Activated CD8-positive, alpha-beta memory T cell treated with anti-CD3 and anti-CD28 coated beads, Interleukin-2, amount 50 U/mL, for 4 hours (primary cell): ENCODE results near the gene SLC39A10.
"Not testable (repeated sequence)": the region's sequence is repeated elsewhere in the genome, so short reads cannot be mapped to it uniquely, and the experiment has no call there.

Source experiments
- DNase-seq: peaks from one replicate; pipeline ENCODE4 v3.0.0-alpha.2; 2020

SLC39A10 gene

DNA sequence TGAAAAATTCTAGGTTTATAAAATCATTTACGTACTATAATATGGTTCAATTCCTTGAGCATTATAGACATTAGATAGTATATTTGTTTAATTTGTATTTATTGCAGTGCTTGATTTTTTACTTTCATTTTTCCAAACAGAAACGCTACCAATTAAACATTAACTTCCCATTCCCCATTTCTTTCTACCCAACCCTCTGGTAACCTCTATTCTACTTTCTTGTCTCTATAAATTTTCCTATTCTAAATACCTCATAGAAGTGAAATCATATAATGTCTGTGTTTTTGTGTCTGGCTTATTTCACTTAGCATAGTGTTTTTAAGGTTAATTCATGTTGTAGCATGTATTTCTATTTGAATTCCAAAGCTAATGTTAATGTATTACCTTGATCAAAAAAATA lies 11.6 kb upstream of the SLC39A10 start:
- no peak for DNase-seq

DNA sequence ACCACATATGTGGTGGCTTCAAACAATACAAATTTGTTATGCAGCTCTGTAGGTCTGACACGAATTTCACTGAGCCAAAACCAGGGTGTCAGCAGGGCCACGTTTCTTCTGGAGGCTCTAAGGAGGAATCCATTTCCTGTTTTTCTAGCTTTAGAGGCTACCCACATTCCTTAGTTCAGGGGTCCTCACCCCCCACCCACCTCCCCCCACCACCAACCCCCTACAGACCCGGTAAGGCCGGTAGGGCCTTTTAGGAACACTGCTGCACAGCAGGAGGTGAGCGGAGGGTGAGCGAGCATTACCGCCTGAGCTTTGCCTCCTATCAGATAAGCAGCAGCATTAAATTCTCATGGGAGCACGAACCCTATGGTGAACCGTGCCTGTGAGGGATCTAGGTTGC lies 10.6 kb upstream of the SLC39A10 start:
- DNase-seq: no peak

DNA sequence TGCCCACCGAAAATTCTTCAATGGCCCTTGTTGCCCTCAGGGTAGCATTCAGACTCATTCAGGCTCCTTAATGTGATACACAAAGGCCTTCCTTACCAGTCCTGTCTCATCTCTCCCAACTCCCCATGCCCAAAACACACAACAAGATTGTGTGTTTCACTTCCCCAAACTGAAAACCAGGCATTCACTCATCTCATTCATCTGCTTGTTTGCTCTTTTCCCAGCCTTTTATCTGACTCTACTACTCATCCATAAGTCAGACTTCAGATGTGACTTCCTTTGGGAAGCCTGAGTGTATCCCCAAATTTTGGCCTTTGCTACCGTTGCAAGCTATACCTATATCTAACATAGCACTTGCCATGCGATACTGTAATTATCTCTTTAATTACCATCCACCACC lies 9.7 kb upstream of the SLC39A10 start:
- no peak for DNase-seq

DNA sequence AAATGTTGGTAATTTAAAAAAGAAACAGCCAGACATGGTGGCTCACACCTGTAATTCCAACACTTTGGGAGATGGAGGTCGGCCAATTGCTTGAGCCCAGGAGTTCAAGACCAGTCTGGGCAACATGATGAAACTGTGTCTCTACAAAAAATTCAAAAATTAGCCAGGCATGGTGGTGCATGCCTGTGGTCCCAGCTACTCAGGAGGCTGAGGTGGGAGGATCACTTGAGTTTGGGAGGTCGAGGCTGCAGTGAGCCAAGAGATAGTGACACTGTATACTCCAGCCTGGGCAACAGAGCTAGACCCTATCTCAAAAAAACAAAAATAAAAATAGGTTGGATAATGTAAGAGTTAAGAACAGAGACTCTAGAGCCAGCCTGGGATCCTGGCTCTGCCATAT lies 8.7 kb upstream of the SLC39A10 start:
- DNase-seq: not testable (repeated sequence)

DNA sequence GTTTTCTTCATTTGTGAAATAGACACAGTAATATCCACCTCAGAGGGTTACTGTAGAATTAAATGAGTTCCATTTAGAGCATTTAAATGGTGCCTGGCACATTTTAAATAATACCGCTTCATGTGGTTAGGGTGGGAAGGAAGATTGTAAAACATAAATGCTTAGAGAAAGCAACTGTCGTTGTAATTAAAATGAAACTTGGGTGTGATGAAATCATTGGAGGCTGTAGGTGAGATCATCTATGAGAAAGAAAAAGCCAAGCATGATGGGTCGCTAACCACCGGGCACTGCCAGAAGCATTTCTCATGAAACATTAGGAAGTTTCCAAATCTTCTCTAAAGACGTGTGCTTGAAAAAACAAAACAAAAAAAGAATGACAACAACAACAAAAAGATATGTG lies 8.2 kb upstream of the SLC39A10 start:
- no peak for DNase-seq

DNA sequence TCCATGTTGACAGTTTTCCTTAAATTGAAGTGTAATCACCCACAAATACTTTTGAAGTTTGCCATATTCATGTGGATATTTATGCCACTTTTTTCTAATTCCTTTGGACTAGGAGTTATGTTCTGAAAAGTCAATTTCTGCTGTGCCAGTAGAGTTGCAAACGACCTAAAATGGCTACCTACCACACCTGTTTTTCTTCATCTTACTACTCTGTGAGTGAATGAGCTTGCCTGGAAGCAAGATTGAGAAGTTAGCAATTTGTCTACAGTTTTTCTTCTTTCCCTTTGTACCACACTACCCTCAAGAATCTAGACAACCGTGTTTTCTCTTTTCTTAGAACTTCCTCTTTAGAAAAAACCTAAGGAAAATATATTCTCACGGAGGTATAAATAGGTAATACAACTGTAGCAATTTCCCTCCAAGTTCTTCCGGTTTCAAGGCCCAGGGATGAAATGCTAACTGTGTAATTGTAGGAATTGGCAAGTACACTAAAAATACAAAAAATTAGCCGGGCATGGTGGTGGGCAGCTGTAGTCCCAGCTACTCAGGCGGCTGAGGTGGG lies 7.3 kb upstream of the SLC39A10 start:
- DNase-seq: no peak

DNA sequence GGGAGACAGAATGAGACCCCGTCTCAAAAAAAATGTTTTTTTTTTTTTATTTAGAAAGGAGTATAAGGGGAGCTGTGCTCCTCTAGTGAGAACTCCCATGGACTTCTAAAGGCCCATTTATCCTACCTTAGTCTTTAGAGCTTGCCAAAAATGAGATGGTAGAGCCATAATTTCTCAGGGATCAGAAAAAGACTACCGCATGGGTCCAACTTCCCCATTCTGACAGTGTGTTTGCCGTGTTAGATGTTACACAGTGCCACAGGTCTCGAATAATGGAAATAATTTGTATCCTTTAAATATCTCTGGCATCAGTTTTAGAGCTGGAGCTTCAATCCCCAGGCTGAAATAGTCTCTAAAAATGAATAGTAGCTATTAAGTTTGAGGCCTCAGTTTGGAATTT lies 6.0 kb upstream of the SLC39A10 start:
- no peak for DNase-seq

DNA sequence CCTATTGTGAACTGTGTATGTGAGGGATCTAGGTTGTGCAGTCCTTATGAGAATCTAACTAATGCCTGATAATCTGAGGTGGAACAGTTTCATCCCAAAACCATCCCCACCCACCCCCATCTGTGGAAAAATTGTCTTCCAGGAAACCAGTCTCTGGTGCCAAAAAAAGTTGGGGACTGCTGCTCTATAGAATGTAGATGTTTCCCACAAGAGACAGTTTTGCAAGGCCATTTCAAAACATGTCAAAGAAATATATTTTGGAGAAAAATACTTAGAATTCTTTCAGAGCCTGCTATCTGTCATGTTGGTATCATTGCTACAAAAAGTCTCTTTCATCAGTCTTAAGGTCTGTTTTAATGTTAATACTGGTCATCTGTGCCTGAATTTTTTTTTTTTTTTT lies 4.1 kb upstream of the SLC39A10 start:
- DNase-seq: no peak

DNA sequence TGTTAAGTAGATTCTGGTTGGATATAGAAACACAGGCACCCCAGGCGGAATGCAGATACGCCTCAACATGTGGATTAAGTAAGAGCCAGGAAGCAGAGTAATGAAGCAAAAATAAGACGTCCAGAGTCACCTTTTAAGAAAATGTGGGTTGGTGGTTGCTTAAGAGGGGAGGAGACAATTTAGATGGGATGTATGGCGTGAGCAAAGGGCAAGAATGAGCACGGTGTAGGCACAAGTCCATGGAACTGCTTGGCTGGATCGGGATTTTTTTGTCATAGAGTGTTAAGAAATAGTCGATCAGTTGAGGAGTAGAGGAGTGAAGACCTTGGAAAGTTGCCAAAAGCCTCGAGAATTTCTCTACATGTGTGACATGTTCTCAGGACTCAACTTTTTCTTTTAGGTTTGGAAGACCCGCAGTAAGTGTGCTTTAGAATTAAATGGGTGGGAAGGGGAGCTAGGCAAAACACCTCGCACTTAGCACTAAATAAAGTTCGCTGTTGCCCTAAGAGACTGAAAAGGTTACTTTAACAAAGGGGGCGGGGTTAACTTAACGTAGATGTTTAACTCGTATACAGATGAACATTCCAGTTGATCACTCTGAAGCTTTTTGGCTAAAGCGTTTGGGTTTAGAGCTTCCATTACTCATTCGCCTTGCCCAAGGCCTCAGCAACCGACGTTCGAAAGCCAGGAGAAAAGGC lies 716 bp upstream of the SLC39A10 start:
- DNase-seq: no peak

DNA sequence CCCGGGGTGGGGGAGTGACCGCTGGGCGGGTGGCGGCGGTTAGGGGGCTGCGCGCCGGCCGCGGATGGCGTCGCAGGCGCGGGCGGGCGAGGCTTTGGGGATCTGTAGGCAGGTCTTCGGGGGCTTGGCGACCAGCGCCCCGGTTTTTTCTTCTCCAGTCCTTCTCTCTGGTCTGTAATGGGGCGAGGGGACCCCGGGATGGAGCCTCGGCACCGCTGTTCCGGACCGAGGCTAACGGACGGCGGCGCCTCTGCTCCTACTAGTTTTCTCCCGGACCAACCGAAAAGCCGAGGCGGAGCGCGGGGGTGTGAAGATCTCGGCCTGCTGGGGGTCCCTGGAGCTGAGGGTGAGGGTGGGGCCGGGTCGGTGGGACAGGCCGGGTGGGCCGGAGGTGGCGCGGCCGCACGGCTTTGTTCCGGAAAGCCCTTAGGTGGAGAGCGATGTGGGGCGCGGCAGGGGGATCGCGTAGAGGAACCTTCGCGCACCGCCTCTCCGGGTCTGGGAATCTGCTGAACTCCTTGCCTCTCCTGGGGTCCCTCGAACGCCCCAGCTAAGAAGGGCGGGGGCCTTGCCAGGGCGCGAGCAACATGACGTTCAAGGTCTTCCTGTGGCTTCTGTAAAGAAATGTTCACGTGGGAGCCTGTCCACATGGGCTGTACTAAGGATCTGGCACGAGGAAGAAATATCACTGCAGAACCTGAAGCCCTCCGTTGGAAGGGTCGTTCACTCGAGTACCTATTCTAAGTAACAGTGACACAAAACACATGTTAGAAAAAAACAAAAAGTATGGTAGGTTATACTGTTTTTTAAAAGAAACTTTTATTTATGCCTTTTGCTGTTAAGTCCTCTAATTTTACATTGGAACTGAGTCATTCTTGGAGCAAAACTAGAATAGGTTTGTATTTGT lies 861 bp downstream of the SLC39A10 start:
- DNase-seq: peak; percentile 50

DNA sequence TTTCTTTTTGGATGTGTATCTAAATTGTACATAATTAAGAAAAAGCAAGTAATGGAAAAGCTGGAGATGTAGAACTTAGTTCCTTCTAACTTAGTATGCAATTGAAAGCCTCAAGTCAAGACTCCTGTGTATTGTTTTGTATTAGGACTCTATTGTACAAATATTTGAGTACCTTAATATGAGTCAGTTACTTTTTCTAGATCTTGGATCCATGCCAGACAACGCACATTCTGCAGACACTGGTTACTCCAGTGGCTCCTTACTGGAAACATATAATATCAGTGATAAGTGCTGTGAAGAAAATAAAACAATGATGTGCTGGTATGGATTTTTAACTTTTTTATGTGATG lies 1.5 kb downstream of the SLC39A10 start:
- DNase-seq: no peak

DNA sequence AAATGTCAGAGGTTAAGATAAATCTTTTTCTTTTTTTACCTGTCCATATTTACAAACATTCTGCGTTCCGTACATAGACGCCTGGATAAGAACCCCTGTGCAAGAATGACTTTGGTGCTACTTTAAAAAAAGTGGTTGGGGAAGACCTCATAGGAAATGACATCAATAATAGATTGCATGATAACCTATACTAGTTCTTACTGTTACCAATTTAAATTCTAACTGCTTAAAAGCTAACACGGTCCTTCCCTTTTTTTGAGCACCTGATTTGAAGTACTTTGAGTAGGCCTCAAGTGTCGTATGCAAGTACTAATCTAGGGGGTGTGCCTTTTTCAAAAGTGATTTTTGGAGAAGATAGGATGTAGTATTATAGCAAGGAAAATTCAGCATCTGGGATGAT lies 2.1 kb downstream of the SLC39A10 start:
- DNase-seq: no peak

DNA sequence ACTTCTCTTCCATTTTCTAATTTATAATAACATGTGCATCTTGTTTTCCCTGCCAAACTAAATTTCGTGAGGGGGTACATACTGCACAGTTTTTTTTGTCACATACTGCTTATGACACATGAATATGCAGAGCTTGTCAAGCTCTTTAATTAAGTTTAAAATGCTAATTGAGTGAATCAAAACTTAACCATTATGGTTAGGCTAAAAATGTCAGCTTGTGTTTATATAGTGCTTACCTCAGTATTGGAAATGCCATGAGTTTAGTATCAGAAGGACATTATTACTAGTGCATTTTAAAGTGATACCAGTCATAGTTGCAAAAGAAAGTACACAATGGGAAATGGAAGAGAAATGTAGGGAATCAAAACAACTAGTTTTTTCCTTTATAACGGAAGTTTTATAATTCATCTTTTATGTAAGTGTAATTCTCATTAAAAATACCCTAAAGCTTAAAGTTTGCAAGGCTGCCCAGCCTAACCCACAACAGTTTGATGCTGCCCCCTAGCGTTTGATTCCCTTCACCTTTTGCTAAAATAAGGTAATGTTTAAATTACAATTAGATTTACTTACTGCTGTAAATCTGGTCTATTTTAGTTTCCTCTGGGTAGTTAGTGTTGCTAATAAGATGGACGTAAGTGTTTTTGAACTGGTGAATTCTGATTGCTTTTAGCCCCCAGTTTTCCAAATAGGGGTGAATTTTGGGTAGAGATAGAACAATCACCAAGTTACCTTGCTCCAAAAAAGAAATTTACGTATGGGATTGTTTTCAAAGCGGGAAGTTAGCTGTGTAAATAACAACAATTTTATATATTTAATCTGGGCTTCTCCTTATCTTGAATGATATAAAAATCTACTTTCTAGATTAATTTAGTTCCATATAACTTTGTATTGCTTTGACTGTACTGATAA lies 3.2 kb downstream of the SLC39A10 start:
- peak; percentile 80 for DNase-seq

DNA sequence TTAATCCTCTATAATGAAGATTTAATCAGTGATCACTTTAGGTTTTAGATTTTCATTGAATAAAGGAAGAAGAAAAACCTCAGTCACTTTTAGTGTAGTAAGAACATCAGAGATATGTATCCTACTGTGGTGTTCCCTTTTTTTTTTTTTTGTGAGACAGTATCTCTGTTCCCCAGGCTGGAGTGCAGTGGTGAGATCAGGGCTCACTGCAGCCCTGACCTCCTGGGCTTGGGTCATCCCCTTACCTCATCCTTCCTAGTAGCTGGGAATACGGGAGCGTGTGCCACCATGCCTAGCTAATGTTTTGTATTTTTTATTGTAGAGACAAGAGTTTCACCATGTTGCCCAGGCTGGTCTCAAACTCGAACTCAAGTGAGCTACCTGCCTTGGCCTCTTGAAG lies 5.1 kb downstream of the SLC39A10 start:
- DNase-seq: no peak

DNA sequence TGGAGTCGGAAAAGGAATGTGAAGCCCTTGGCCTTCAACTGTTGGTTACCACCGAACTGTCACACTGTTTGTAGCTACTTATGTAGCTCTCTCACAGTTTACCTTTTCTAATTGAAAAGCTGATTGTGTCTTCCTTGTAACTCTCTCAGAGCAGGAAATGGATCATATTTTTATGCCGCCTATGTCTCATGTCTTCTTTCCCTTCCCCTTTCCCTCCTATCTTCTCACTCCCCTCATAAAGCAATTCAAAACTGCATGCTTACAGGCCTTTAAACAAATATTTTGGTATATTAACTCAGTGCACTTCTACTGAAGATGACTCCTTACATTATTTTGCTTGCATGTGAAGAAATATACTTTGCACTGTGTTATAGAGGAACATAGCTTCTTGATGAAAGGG lies 6.0 kb downstream of the SLC39A10 start:
- no peak for DNase-seq

DNA sequence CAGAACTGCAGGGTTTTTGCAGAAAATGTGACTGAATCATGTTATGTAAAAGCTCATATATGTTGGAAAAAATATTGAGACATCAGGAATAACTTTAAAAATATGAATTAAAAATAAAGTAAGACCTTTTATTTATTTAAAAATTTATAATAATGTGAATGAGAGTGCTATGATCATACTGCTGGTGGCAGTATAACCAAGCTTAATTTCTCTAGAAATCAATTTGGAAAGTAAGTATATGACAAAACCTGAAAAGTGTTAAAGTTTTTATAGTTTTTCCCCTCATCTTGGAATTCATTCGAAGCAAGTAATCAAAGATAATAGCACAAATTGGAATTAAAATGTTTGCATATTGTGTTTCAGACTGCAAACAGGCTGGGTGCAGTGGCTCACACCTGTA lies 7.5 kb downstream of the SLC39A10 start:
- no peak for DNase-seq

DNA sequence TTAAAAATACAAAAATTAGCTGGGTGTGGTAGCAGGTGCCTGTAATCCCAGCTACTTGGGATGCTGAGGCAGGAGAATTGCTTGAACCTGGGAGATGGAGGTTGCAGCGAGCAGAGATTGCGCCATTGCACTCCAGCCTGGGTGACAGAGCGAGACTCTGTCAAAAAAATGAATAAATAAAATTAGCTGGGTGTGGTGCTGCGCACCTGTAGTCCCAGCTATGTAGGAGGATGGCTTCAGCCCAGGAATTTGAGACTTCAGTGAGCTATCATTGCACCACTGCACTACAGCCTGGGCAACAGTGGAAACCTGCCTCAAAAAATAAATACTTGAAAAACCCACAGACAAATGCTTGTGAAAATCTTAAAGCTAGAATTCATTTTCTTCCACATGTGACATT lies 8.1 kb downstream of the SLC39A10 start:
- DNase-seq: not testable (repeated sequence)

DNA sequence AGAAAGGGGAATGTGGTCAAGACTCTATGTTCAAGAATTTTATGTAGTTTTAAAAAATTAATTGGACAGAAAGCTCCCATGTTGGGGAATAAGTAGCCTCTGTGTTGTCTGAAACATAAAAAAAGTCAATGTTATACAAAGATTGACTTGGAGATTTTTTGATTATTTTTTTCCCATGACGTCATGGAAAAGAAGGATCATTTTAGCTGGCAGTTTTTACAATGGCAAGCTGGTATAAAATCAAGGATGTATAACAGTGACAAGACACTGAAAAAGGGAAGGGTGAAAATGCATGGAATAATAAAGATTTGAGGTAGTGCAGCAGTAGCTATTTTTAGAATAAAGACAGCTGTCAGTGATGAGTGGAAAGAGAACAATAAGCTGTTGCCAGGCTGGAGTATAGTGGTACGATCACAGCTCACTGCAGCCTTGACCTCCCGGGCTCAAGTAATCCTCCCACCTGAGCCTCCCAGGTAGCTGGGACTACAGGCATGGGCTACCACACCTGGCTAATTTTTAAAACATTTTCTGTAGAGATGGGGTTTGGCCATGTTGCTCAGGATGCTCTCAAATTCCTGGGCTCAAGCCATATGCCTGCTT lies 9.2 kb downstream of the SLC39A10 start:
- no peak for DNase-seq

DNA sequence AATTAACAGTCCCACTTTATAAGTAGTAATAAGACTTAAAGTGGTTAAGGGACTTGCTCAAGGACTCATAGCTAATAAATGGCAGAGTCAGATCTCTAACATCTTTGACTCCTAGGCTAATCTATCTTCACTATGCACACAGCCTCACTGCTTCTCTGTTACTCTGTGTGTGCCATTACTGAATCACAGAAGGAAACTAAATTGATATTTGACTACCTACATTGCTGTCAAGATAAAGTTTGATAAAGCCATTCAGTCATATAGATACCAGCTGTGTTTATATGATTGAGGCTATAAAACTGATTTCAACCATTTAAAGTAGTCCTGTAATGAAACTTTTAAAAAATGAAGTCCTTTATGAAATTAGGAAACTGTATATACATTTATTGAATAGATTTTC lies 10.9 kb downstream of the SLC39A10 start:
- no peak for DNase-seq

DNA sequence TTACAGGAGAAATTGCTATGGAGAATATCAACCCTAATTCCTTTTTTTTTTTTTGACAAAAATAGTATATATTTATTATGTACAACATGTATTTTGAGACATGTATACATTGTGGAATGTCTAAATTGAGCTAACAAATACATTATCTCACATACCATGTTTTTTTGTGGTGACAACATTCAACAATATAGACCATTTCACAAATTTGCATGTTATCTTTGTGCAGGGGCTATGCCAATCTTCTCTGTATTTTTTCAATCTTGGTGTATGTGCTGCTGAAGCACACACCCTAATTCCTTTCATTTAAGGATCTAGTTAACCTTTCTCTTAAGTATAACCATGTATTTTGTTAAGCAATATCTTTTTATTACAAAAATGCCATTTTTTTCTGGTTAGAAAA lies 13.2 kb downstream of the SLC39A10 start:
- DNase-seq: no peak

DNA sequence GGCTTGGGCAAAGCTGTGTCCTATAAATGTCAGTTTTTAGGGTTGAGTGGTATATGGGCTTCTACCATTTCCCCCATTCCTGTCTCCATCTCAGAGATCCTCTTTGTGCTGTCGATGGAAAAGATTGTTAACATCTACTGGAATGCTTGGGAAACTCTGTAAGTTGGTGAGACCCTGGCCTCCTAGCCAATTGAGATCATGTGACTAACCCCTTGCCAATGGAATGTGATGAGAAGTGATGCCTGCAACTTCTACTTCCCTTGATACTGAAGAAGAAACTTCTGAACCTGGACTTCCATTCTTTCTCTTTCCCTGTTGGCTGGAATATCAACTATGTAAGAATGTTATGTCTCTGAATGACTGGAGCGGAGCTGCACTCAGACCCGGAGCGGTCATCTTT lies 14.5 kb downstream of the SLC39A10 start:
- no peak for DNase-seq

DNA sequence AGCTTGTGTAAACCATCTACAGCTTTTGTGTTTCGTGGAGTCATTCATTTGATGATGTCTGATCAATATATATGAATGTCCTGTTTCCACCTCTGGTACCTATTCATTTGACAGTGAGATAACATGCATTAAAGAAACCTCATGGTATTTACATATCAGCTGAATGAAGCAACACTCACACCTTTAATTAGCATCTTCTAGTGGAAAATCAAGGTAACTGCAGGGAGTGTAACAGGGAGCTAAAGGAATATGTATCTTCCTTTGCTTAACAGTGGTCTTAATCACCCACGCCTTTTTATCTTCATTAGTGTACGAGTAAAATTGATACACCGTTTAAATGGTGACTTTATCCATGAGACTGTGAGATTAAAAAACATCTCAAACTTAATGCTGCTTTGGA lies 15.6 kb downstream of the SLC39A10 start:
- DNase-seq: no peak
